GF-D8 (cell line): Measurements from ENCODE around the gene SEMA6C.
"Not testable (repeated sequence)": the region's sequence is repeated elsewhere in the genome, so short reads cannot be mapped to it uniquely, and the experiment has no call there.

ENCODE experiments used
- DNase-seq: peaks from one replicate; lab custom pipeline; 2025; lab: John Stamatoyannopoulos, UW

SEMA6C gene

GRCh38 chr1:151146412-151147131, at the start of gene SEMA6C:
Gene SEMA6C (minus strand): TSS chr1:151146631. CDS start chr1:151142621, 4,010 bp downstream.
- DNase-seq = peak; percentile 41

- DNase-seq = not testable (repeated sequence)
Observed at GRCh38 chr1:151194894-151195594, 48.6 kb upstream of the SEMA6C start.

- DNase-seq = no peak
Observed at GRCh38 chr1:151193856-151194255, 47.4 kb upstream of the SEMA6C start.

GRCh38 chr1:151193304-151193703, 46.9 kb upstream of the SEMA6C start:
- no peak for DNase-seq

- no peak for DNase-seq
Observed at GRCh38 chr1:151192047-151192446, 45.6 kb upstream of the SEMA6C start.

- peak; percentile 81 for DNase-seq
Observed at GRCh38 chr1:151189637-151190445, 43.4 kb upstream of the SEMA6C start, which contains the start of gene VPS72. Gene VPS72 (minus strand): TSS chr1:151190197. CDS start chr1:151190121, 76 bp downstream.

GRCh38 chr1:151188667-151189066, 42.2 kb upstream of the SEMA6C start:
- DNase-seq = not testable (repeated sequence)

- DNase-seq = no peak
Observed at GRCh38 chr1:151187205-151187604, 40.8 kb upstream of the SEMA6C start.

- no peak for DNase-seq
Observed at GRCh38 chr1:151184211-151184610, 37.8 kb upstream of the SEMA6C start.

- DNase-seq = no peak
Observed at GRCh38 chr1:151176514-151177045, 30.1 kb upstream of the SEMA6C start.

GRCh38 chr1:151175863-151176262, 29.4 kb upstream of the SEMA6C start, which contains the start of gene TMOD4:
Gene TMOD4 (minus strand): TSS chr1:151175981. CDS start chr1:151174875, 1,106 bp downstream.
- no peak for DNase-seq

- DNase-seq = no peak
Observed at GRCh38 chr1:151175041-151175741, 28.8 kb upstream of the SEMA6C start.

GRCh38 chr1:151171190-151171589, 24.8 kb upstream of the SEMA6C start:
- no peak for DNase-seq

GRCh38 chr1:151167116-151167515, 20.7 kb upstream of the SEMA6C start:
- DNase-seq = no peak

GRCh38 chr1:151166505-151166956, 20.1 kb upstream of the SEMA6C start:
- no peak for DNase-seq

- peak; percentile 97 for DNase-seq
Observed at GRCh38 chr1:151165738-151166504, 19.5 kb upstream of the SEMA6C start, which contains the start of the genes LYSMD1 and SCNM1. Gene LYSMD1 (minus strand): TSS chr1:151165902. CDS start chr1:151165258, 644 bp downstream. Gene SCNM1 (plus strand): TSS chr1:151166144. CDS start chr1:151166153, 9 bp downstream.

GRCh38 chr1:151165281-151165737, 18.9 kb upstream of the SEMA6C start:
- DNase-seq = no peak

GRCh38 chr1:151164732-151165280, 18.4 kb upstream of the SEMA6C start:
- DNase-seq = no peak

- no peak for DNase-seq
Observed at GRCh38 chr1:151159373-151159772, 12.9 kb upstream of the SEMA6C start.

- no peak for DNase-seq
Observed at GRCh38 chr1:151158751-151159251, 12.4 kb upstream of the SEMA6C start.
